ENCODE measurements around the gene GALNT2. TPM values are rescaled to one million over a fixed set of nuclear protein-coding genes. Genes with fewer than 3 reads are reported as not detected.

GALNT2 gene
- polyA plus RNA-seq, 1 donor: 50.1 TPM

- DNase-seq: no peak
These were observed 17.3 kb upstream of the GALNT2 start for GRCh38 chr1:230049731-230050130.

GRCh38 chr1:230050973-230051735 is 15.9 kb upstream of the GALNT2 start:
- DNase-seq: no peak

GRCh38 chr1:230052018-230052417 is 15.0 kb upstream of the GALNT2 start:
- no peak for DNase-seq

DNA sequence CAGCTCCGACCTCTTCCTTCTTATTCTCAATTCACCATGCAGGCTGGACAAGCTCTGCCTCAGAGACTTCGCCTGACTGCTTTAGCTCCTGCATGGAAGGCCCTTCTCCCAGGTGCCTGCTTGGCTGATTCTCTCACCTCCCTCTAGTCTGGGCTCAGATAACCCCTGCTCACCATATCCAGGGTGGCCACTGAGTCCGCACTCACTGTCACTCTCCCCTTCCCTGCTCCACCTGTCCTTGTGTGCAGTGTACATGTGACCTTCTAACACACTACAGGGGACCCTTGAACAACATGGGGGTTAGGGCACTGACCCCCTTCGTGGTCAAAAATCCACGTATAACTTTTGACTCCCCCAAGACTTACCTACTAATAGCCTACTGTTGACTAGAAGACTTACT is 14.4 kb upstream of the GALNT2 start:
- no peak for DNase-seq

GRCh38 chr1:230054092-230054749 is 12.8 kb upstream of the GALNT2 start:
- DNase-seq: no peak

GRCh38 chr1:230056098-230056497 is 10.9 kb upstream of the GALNT2 start:
- no peak for DNase-seq

DNA sequence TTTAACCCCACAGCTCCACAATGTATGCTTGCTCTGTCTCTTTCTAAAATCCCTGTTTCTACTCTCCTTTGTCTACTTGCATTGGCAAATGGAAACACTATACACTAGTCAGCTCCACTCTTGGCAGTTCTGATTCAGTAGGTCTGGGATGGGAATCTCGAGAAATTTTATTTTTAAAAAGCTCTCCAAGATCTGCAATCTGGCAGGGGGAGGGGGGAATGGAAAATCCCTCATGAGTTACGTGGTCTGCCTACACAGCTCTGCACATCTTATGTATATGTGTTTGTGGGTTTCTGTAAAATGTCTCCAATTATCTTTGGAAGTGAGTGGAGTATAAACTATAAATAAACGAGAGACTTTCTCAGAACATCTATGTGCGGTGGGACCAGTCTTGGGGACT is 9.9 kb upstream of the GALNT2 start:
- DNase-seq: no peak

GRCh38 chr1:230057681-230058565 is 9.1 kb upstream of the GALNT2 start:
- DNase-seq: no peak

DNA sequence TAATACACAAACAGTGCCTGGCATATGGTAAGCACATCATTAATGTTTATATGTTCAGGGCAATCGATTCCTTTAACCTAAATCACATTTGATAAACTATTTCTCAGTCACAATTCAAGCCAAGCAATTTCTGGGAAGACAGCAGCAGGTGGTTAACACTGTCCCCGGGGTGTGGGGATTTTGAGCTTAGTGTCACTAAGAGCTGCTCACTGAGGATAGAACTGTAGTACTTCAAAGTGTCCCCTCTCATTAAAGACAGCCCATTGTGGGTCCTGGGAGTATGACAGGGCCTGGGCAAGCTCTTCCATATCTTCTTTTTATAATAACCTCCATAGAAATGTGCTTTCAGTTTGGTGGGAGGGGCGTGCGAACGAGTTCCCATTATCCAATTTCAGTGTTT is 8.4 kb upstream of the GALNT2 start:
- no peak for DNase-seq

DNA sequence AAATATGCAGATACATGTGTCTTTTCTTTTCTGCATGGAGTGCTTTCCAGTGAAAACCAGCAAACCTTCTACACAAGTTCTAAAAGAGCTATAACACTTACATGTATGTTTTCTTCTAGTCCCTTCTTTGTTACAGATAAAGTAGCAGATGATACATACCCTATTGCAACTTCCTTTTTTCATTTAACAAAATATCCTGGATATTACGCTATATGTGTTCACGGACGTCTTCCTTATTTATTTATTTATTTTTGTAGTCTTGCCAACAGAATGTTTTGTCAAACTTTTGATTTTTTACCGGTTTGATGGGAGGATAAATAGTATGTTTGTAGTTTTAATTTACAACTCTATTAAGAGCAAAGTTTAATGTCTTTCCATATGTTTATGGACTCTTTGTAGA is 5.2 kb upstream of the GALNT2 start:
- DNase-seq: no peak

DNA sequence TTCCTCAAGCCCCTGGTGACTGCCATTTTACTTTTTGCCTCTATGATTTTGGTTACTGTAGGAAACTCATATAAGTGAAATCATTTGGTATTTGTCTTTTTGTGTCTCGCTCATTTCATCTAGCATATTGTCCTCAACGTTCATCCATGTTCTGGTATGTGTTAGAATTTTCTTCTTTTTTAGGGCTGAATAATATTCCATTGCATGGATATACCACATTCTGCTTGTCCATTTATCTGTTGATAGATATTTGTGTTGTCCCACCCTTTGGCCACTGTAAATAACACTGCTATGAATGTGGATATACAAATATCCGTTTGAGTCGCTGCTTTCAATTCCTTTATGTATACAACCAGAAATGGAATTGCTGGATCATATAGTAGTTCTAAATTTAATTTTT is 4.5 kb upstream of the GALNT2 start:
- no peak for DNase-seq

DNA sequence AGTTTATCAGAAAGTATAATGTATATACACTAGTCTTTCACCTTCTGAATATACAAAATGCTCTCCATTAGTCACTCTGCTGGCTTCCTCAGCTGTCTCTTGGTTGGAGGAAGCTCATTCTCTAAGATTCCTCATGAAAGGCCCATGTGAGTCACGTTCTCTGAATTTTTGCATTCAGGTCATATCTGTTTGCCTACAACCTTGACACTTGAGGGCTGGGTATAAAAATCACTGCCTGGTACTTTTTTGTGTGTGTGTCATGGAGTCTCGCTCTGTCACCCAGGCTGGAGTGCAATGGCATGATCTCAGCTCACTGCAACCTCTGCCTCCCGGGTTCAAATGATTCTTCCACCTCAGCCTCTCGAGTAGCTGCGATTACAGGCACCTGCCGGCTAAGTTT is 2.8 kb upstream of the GALNT2 start:
- no peak for DNase-seq

GRCh38 chr1:230065161-230065560 is 1.9 kb upstream of the GALNT2 start:
- no peak for DNase-seq

- DNase-seq: no peak
These were observed 1.5 kb upstream of the GALNT2 start for GRCh38 chr1:230065571-230065970.

- no peak for DNase-seq
These were observed 1.0 kb upstream of the GALNT2 start for GRCh38 chr1:230066031-230066430.

- DNase-seq: peak; percentile 28
These were observed 407 bp downstream of the GALNT2 start for GRCh38 chr1:230067419-230067870.

DNA sequence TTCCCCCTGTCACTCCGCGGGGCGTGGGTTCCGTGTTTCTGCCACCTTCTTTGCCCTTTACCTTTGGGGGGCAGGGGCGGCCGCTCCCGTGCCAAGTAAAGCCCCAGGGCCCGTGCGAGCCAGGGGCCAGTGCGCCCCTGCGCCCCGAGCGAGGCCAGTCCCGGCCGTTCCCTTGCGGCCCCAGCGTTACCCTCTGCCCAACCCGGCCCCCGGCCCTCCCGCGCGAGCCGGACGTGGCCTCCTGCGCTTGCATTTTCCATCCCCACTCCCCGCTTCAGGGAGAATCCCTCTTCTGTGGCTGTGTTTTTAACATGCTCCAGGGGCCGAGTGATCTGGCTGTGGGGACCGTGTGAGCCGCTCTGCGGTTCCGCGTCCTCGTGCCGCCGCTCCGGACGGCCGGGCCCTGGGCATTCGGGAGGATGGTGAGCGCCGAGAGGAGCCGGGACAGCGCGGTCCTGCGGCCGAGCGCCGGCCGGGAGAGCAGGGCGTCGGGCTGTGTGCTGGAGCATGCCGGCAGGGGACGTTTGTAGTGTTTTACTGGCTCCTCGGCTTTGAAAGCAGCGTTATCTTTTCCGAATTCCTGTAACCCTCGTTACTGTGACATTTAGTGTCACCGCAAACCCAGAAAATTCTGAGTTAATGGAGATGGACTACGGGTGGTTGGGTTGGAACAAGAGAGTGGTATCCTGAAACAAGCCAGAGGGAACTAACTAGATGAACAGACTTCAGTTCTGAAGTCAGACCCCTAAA is 1.0 kb downstream of the GALNT2 start:
- DNase-seq: peak; percentile 25

DNA sequence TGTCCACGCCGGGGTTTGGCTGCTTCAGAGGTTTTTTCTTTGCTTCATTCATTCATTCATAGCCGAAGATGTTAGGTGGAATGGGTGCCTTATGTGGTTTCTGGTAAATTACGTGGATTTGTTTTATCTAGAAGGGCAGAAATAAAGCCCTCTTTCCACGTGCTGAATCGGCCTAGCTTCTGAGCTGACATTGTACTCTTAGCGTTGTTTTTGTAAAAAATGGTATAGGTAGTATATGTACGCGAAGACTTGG is 1.5 kb downstream of the GALNT2 start:
- DNase-seq: no peak

DNA sequence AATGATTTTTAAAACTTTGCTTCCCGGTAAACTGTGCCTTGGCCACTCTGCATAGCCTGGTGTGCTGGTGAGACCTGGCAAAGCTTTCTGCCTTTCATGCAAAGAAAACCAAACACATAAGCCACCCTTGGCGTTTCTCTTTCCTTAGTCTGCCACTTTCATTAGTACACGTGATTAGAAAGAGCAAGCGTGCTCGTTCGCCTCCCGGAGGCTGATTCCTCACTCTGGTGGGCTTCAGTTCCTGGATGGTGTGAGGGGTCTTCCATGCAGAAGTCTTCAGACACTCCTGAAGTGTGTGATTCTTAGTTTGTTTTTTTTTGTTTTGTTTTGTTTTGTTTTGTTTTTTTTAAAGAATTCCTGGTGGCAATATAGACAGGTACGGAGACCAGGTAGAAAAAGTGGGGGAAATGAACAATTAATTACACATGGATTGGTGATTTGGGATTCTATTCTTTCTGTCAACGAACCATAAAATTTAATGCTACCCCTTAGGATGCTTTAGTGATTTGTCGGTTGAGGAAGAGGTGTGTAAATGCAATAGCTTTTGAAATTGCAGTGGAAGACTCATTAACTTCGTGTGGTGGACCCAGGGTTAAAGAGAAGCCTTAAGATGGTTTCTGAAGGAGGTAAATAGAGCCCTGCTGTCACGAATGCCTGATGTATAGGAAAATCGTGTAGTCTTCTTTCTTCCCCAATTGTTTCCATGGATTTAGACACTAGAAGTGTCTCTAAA is 2.1 kb downstream of the GALNT2 start:
- DNase-seq: peak; percentile 21

- no peak for DNase-seq
These were observed 2.8 kb downstream of the GALNT2 start for GRCh38 chr1:230069796-230070195.

DNA sequence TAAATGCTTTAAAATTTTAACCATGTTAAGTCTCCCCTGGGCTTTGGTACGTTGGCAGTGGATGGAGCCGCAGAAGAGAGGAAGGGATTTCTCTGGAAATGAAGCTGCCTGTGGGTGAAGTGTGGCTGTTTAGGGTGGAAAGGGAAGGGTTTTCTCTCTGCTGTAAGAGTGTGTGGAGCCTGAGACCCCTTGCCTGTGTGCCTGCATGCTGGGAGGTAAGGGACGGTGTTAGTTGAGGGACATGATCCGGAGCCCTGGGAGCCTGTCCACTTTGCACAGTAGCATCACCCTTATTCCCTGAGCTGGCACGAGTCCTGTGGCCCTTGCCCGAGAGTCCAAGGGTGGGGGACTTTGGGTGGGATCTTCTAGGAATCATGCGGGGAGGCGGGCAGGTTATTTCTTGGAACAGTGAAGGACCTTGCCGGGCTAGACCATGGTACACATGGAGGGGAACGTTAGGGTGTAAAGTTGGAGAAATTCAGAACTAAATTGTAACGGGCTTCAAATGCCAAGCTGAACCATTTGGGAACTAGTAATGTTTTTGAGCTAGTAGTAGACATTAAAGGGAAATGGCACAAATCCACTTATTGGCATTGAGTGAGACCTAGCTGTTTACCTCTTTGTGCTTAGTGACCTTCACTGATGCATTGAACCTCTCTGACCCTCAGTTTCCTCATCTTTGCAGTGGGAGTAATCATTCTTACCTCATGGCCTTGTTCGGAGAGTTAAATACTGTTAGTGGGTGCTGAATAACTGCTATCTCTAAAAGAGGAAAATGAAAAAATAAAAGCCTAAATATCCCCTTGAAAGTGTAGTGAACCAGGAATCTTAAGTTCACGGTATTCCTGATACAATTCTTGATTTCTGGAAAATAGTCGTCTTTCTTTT is 3.5 kb downstream of the GALNT2 start:
- no peak for DNase-seq

Data from left kidney (tissue), 2 donors.